Pancreas (tissue), 10 donors: ENCODE measurements around the gene B4GALNT3. TPM values are rescaled to one million over a fixed set of nuclear protein-coding genes. Genes with fewer than 3 reads are reported as not detected.

Experiments
- ATAC-seq, 4 donors: fragments of 200-7000 bp; cut with Tn5 transposase; one replicate each; pipeline versions ENCODE4 v1.8.0 to v1.9.1; 2020; ENCODE audit warnings: mild to moderate bottlenecking in 4 of 4, moderate library complexity in 4 of 4
- DNase-seq, 6 donors: peaks; one replicate each; pipeline ENCODE4 v3.0.0-alpha.2; 2020
- FAIRE-seq: peaks from 2 replicates; lab custom pipeline; 2012; peaks lifted over from hg19 to GRCh38; lab: Jason Lieb, UNC
- H3K27ac ChIP-seq, 4 donors: fragments of 200-600 bp; sonication (generic); 1 replicate in 3 of 4; 2 replicates in 1 of 4; pipeline versions ENCODE4 v1.5.0 to v1.8.0; 2020
- H3K27me3 ChIP-seq, 4 donors: fragments of 200-600 bp; one replicate each; pipeline ENCODE4 v1.8.0; 2021
- H3K36me3 ChIP-seq, 3 donors: fragments of 200-600 bp; sonication (generic) in 1 of 3; one replicate each; pipeline versions ENCODE4 v1.5.0 to v1.8.0; 2020 to 2021
- H3K4me1 ChIP-seq, 3 donors: fragments of 200-600 bp; one replicate each; pipeline ENCODE4 v1.8.0; 2021
- H3K4me3 ChIP-seq, 4 donors: fragments of 200-600 bp; sonication (generic) in 2 of 4; one replicate each; pipeline versions ENCODE4 v1.5.0 to v1.8.0; 2020 to 2021
- H3K9me3 ChIP-seq, 4 donors: fragments of 200-600 bp; one replicate each; pipeline ENCODE4 v1.8.0; 2021
- CTCF ChIP-seq, 4 donors: fragments of 200-600 bp; sonication (generic) in 3 of 4; IDR thresholded peaks; one replicate each; pipeline versions ENCODE4 v1.5.0 to v1.8.0; 2021; ENCODE audit warnings: antibody characterized with exemption in 4 of 4
- WGBS, 2 donors: extraction: QIAGEN DNeasy Blood & Tissue Kit; methylation state at CpG; one replicate each; pipeline ENCODE4 v1.1.7; 2013; 5-methylcytosine and 5-hydroxymethylcytosine counted together
- intact Hi-C, 3 donors: fragments of 100-400 bp; cut with DNase I; formaldehyde crosslinking; loops; one replicate each; pipeline versions ENCODE4 v1.11.1 to v1.14.2; 2022
- polyA plus RNA-seq, 2 donors: library from polyadenylated mRNA; stranded (reverse); fragments of 200-250 nt; gene quantifications; one replicate each; pipeline ENCODE4 v1.2.3, GENCODE V29; 2013
- total RNA-seq, 6 donors: library from RNA; stranded (reverse); fragmentation: NEBNext Ultra II Directional in 4 of 6; extraction: Animal tissue kit (Norgen Biotek cat#: 25700) in 4 of 6; gene quantifications; one replicate each; pipeline versions ENCODE4 v1.2.1 to v1.2.4, GENCODE V29; 2021 to 2023
- donor health status: healthy with polysubstance abuse.
- donor health status: DM: no; HTN: no; CAD: no; lungs with moderate emphysema.
- donor health status: DM: no; HTN: no; CAD: no.
- donor health status: control.
- donor health status: control.
- donor health status: Bipolar disorder and iron deficiency.
- donor health status: DM: yes; HTN: yes; CAD: no.
- donor health status: DM: no; HTN: no; CAD: no.
- donor health status: DM: no; HTN: no; CAD: no.
- donor health status: DM: yes; HTN: yes; CAD: no.

Gene B4GALNT3
- total and polyA plus RNA-seq, 8 donors = 3.8 to 19.5 (median 7.7) TPM

- H3K9me3 ChIP-seq = no peaks in the 10 kb centered on the region
- no peaks in the 10 kb centered on the region for H3K36me3 ChIP-seq
- FAIRE-seq (no peak), ATAC-seq (no peak), DNase-seq (no peak)
- no peak overlapping the region for H3K27ac ChIP-seq
- H3K4me1 ChIP-seq = no peaks in the 10 kb centered on the region
- intact Hi-C loops = no loop called here
- TF ChIP-seq CTCF (IDR thresholded peaks at IDR 0.05) = no peak
- no peaks in the 10 kb centered on the region for H3K27me3 ChIP-seq
- H3K4me3 ChIP-seq = no peak overlapping the region
These were observed 142.9 kb downstream of the B4GALNT3 start for GRCh38 chr12:602700-603068.

DNA sequence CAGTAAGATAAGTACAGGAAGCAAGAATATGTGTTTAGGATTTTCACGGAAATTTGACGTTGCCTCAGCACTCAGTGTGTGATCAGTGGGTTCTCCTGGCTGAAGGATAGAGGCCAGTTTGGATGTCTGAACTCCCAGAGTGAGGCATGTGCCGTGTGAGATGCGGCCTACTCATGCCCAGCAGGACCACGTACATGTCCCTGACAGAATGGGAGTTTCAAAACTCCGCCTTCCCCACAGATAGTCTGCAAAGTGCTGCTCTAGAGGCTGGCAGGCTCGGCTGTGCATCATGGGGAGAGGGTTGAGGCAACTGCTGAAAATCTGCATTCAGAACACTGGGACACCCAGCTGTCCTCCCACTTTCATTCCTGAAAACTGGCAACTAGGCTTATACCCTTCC, 145.2 kb downstream of the B4GALNT3 start:
- Histone ChIP-seq H3K4me3 (no peak overlapping the region), H3K27ac (no peak overlapping the region), H3K9me3 (no peaks in the 10 kb centered on the region), H3K27me3 (no peaks in the 10 kb centered on the region), H3K36me3 (no peaks in the 10 kb centered on the region), H3K4me1 (no peaks in the 10 kb centered on the region)
- no peak for TF ChIP-seq CTCF (IDR thresholded peaks at IDR 0.05)
- WGBS, 2 donors = 86 to 89% methylated on average over 7 of the region's 7 CpGs
- intact Hi-C loops = no loop called here
- no peak for ATAC-seq
- DNase-seq = no peak
- FAIRE-seq = no peak

- intact Hi-C loops = no loop called here
- Histone ChIP-seq H3K36me3 (no peaks in the 10 kb centered on the region), H3K4me1 (no peaks in the 10 kb centered on the region), H3K9me3 (no peaks in the 10 kb centered on the region), H3K27ac (no peak overlapping the region), H3K27me3 (no peaks in the 10 kb centered on the region), H3K4me3 (no peak overlapping the region)
- peak in 1 of 4 donors; percentile 50 for ATAC-seq
- WGBS, 2 donors = 5 to 12% methylated on average over 5 of the region's 5 CpGs
- FAIRE-seq = no peak
- no peak for DNase-seq
- no peak for TF ChIP-seq CTCF (IDR thresholded peaks at IDR 0.05)
These were observed 147.8 kb downstream of the B4GALNT3 start for GRCh38 chr12:607541-608001.

GRCh38 chr12:608413-608812, 148.7 kb downstream of the B4GALNT3 start:
- ATAC-seq (no peak), FAIRE-seq (no peak)

More at GRCh38 chr12:608413-608812, 148.7 kb downstream of the B4GALNT3 start:
- no peaks in the 10 kb centered on the region for H3K9me3 ChIP-seq
- no peaks in the 10 kb centered on the region for H3K36me3 ChIP-seq
- DNase-seq = no peak
- TF ChIP-seq CTCF (IDR thresholded peaks at IDR 0.05) = no peak
- intact Hi-C loops = no loop called here
- no peak overlapping the region for H3K4me3 ChIP-seq
- no peaks in the 10 kb centered on the region for H3K4me1 ChIP-seq
- no peaks in the 10 kb centered on the region for H3K27me3 ChIP-seq
- H3K27ac ChIP-seq = no peak overlapping the region
- WGBS, 2 donors = 90 to 97% methylated on average over 3 of the region's 3 CpGs
